C4-2B (cell line): ENCODE measurements around the gene GNGT2.

Source experiments
- H3K27ac ChIP-seq: fragments of 450-650 bp; 2 replicates; pipeline ENCODE4 v1.5.1; 2017
- ZFX ChIP-seq: fragments of 450-650 bp; IDR thresholded peaks from 2 replicates; pipeline ENCODE4 v1.6.1; 2017
- TF ChIP-seq, protein P1 (sequence below): fragments of 450-650 bp; conservative IDR thresholded peaks from 2 replicates; pipeline ENCODE4 v1.5.1; 2017; ENCODE audit warnings: mild to moderate bottlenecking

Gene GNGT2

DNA sequence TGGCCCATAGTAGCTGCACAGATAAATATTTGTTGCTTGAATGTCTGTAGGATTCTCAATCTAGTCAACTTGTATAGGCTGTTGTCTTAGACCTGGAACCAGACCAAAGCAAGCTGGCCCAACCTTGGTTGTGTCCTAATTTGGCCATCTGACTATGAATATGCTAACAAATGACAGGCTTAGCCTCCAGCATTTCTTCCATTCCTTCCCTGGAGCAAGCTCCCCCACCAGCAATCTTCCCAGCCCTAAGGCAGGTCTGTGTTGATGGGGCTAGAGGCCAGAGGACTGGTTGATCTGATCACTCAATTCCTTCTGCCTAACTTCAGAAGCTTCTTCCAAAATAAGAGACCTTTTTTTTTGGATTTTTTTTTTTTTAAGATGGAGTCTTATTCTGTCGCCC, 29.6 kb upstream of the GNGT2 start:
- TF ChIP-seq, protein P1, sequence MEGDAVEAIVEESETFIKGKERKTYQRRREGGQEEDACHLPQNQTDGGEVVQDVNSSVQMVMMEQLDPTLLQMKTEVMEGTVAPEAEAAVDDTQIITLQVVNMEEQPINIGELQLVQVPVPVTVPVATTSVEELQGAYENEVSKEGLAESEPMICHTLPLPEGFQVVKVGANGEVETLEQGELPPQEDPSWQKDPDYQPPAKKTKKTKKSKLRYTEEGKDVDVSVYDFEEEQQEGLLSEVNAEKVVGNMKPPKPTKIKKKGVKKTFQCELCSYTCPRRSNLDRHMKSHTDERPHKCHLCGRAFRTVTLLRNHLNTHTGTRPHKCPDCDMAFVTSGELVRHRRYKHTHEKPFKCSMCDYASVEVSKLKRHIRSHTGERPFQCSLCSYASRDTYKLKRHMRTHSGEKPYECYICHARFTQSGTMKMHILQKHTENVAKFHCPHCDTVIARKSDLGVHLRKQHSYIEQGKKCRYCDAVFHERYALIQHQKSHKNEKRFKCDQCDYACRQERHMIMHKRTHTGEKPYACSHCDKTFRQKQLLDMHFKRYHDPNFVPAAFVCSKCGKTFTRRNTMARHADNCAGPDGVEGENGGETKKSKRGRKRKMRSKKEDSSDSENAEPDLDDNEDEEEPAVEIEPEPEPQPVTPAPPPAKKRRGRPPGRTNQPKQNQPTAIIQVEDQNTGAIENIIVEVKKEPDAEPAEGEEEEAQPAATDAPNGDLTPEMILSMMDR = no peak
- TF ChIP-seq ZFX = no peak
- no peak overlapping the region for H3K27ac ChIP-seq

DNA sequence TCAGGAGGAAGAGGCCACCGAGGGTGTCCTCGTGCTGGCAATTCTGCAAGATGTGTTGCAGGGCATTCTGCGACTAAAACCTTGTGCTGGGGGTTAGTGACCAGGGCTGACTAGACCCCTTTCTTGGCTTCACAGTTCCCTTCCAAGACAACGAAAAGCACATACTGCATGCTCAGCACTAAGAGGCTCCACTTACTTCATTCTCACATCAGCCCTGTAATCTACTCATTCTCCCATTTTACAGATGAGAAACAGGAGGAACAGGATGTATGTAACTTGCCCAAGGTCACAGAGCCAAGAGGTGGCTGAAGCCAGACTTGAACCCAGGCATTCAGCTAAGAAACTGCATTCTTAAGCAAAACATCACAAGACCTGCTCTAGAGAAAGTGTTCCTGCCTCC, 25.5 kb upstream of the GNGT2 start:
- no peak for TF ChIP-seq ZFX
- TF ChIP-seq, protein P1 = no peak
- H3K27ac ChIP-seq = no peak overlapping the region

DNA sequence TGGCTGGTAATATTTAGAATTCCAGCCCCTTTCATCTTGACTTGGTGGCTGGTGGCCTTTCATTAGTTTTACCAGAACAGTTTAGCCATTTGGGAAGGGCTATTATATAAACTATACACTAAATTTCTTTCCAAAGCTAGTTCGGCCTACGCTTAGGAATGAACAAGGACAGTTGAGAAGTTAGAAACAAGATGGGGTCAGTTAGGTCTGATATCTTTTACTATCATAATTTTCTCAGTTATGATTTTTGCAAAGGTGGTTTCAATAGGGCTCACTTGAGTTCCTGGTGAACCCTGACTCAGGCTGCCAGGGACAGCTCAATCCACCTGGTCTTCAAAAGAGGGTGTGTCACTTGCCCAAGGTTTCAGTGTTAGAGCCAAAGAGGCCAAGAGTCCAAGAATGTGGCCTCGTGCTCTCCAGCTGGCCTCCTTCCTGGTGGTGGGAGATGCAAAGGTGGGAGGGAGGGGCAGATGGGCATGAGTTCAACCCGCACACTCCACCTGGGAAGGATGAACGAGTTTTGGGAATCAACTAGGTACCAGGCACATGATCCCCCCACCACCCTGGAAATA, 24.2 kb upstream of the GNGT2 start:
- no peak overlapping the region for H3K27ac ChIP-seq
- no peak for TF ChIP-seq ZFX
- TF ChIP-seq, protein P1 = no peak

DNA sequence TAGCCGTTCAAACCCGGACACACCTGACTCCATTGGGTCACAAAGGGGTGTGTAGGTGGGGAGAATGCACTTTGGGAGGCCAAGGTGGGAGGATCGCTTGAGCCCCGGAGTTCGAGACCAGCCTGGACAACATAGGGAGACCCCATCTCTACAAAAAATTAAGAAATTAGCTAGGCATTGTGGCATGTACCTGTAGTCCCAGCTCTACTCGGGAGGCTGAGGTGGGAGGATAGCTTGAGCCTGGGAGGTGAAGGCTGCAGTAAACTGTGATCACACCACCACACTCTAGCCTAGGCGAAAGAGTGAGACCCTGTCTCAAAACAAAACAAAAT, 21.2 kb upstream of the GNGT2 start:
- TF ChIP-seq ZFX = no peak
- TF ChIP-seq, protein P1 = no peak
- no peak overlapping the region for H3K27ac ChIP-seq

DNA sequence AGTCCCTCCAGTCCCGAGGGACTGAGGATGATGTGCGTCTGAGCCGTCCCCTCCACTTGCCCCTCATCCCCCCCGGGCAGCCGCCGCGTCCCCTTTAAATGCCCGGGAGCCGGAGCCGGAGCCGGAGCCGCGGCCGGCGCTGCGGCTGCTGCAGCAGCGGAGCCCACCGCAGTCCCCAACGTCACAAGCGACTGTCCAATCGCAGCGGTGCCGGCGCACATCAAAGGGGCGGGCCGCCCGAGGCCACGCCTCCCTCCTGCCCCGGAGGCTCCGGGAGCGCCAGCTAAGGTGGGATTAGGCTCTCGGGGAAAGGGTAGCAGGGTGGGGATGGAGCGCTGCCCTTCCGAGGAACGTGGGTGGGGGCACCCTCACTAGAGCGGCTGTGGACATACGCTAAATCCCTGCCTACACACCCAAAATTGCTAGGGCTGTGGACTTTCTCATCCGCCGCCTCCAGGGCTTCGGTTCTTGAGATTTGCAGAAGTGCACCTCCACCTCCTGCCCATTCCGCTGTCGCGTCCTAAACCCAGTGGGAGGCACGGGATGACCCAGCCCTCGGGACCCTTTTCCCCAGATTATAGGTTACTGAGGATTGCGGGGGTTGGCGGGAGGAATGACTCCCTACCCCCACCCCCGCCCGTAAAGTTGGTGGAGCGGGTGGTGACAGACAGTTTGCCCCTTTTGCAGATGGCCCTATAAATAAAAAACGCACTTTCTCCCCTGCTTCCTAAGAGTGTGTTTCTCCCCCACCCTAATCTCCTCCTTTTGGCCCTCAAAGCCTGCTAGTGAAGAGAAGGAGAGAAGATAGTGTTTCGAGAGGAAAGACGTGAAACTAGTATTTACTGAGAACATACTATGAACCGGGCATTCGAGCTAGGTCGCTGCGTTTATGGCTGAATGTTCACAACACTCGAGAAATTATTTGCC, 20.5 kb upstream of the GNGT2 start, which contains the start of gene PHOSPHO1:
Gene PHOSPHO1, minus strand, starts transcription at position 152 of the 927 bp plus-strand sequence. CDS start 4,096 bp downstream, outside the sequence.
- peak within 1 kb of the TSS; percentile 8 for H3K27ac ChIP-seq
- TF ChIP-seq, protein P1 = no peak
- no peak for TF ChIP-seq ZFX

DNA sequence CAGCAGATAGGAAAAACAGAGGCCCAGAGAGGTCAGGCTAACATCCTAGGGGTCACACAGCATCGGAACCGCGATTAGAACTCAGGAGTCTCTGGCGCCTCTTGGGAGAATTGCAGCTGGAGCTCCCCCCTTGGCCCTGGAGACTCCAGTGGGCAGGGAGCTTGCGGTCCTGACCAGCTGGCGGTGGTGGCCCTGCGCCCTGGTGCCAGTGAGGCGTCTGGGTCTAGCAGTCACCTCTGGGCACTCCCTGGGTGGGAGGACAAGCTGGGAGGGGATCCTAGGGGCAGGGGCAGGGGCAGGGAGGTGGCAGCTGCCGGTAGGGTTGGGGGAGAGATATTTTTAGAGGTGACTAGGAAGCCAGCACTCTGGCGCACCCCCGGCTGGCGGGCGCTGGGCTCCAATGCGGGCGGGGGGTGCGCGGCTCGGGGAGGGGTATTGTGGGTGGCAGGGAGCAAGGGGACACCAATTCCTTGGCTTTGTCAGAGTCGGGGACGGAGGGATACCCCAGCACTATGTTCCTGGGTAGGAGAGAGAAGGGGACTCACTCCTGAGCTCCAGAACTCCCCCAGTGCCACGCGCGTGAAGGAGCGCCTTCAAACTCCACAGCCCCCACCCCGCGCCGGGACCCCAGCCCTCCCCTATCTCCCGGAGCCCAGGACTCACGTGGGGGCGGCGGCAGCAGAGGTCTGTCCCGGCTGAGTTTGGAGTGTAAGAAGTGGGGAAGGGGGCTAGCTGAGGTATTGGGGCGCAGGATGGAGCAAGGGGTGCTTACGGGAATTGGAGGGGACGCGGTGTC, 19.6 kb upstream of the GNGT2 start:
- H3K27ac ChIP-seq = peak overlapping the region; percentile 8
- TF ChIP-seq ZFX = no peak
- TF ChIP-seq, protein P1 = no peak
